GM23338 (cell line): ENCODE data around the gene RAB30. TPM values are rescaled to one million over a fixed set of nuclear protein-coding genes. Genes with fewer than 3 reads are reported as not detected.

Experiments used
- CREB1 ChIP-seq: fragments of 250-450 bp; sonication (Bioruptor Pico); IDR thresholded peaks from 2 replicates; pipeline ENCODE4 v1.5.0; 2020; ENCODE audit warnings: low read depth, mild to moderate bottlenecking, moderate library complexity
- EZH2 ChIP-seq: fragments of 200-600 bp; sonication (generic); IDR thresholded peaks from one replicate; pipeline ENCODE4 v1.8.0; 2017; ENCODE audit warnings: antibody characterized with exemption, mild to moderate bottlenecking, low read depth; ENCODE audit not compliant: unreplicated experiment
- EZH2phosphoT487 ChIP-seq: fragments of 200-600 bp; sonication (generic); IDR thresholded peaks from one replicate; pipeline ENCODE4 v1.8.1; 2018; ENCODE audit warnings: antibody characterized with exemption; ENCODE audit not compliant: unreplicated experiment
- POLR2AphosphoS5 ChIP-seq: IDR thresholded peaks from 2 replicates; pipeline ENCODE4 v1.6.1; 2016; ENCODE audit warnings: antibody characterized with exemption, low read depth
- polyA plus RNA-seq: library from polyadenylated mRNA; unstranded; fragments of >200 nt; fragmentation: Nextera tagmentation; extraction: Ambion mirVana; gene quantifications from 2 replicates; pipeline ENCODE4 v1.2.1, GENCODE V29; 2016
- total RNA-seq: library from RNA; depleted of rRNA; stranded (reverse); fragments of >200 nt; shearing (Covaris generic); gene quantifications from 2 replicates; pipeline ENCODE4 v1.2.3, GENCODE V29; 2014
- TF ChIP-seq, protein P1 (sequence below): fragments of 250-450 bp; sonication (Bioruptor Pico); IDR thresholded peaks from 2 replicates; pipeline ENCODE4 v1.5.0; 2020; ENCODE audit warnings: mild to moderate bottlenecking, moderate library complexity
- TF ChIP-seq, protein P2 (sequence below): IDR thresholded peaks from one replicate; pipeline ENCODE4 v1.6.1; 2018; ENCODE audit warnings: antibody characterized with exemption; ENCODE audit not compliant: unreplicated experiment
- TF ChIP-seq, protein P3 (sequence below): IDR thresholded peaks from 2 replicates; pipeline ENCODE4 v1.6.1; 2016; ENCODE audit warnings: antibody characterized with exemption

The RAB30 gene
- total and polyA plus RNA-seq, 2 experiments from 2014 or later: 3.3 to 6.6 TPM

DNA sequence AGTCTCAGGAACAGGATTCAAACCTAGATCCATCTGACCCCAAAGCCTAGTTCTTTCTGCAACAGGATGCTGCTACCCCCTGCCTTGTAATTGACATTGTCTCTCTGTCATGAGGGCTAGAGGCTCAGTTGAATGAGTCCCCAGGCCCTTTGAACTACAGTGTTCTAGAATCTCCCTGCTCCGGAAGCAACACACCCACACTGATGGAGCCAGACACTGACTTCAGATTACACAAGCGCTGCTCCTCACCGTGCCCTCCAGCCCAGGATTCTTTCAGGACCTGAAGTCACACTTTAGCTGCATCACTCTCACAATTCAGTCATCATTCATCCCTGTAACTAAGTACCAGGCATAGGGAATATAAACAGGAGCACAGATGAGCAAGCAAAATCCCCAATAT, 69.6 kb downstream of the RAB30 start (continued):
- TF ChIP-seq, protein P1, sequence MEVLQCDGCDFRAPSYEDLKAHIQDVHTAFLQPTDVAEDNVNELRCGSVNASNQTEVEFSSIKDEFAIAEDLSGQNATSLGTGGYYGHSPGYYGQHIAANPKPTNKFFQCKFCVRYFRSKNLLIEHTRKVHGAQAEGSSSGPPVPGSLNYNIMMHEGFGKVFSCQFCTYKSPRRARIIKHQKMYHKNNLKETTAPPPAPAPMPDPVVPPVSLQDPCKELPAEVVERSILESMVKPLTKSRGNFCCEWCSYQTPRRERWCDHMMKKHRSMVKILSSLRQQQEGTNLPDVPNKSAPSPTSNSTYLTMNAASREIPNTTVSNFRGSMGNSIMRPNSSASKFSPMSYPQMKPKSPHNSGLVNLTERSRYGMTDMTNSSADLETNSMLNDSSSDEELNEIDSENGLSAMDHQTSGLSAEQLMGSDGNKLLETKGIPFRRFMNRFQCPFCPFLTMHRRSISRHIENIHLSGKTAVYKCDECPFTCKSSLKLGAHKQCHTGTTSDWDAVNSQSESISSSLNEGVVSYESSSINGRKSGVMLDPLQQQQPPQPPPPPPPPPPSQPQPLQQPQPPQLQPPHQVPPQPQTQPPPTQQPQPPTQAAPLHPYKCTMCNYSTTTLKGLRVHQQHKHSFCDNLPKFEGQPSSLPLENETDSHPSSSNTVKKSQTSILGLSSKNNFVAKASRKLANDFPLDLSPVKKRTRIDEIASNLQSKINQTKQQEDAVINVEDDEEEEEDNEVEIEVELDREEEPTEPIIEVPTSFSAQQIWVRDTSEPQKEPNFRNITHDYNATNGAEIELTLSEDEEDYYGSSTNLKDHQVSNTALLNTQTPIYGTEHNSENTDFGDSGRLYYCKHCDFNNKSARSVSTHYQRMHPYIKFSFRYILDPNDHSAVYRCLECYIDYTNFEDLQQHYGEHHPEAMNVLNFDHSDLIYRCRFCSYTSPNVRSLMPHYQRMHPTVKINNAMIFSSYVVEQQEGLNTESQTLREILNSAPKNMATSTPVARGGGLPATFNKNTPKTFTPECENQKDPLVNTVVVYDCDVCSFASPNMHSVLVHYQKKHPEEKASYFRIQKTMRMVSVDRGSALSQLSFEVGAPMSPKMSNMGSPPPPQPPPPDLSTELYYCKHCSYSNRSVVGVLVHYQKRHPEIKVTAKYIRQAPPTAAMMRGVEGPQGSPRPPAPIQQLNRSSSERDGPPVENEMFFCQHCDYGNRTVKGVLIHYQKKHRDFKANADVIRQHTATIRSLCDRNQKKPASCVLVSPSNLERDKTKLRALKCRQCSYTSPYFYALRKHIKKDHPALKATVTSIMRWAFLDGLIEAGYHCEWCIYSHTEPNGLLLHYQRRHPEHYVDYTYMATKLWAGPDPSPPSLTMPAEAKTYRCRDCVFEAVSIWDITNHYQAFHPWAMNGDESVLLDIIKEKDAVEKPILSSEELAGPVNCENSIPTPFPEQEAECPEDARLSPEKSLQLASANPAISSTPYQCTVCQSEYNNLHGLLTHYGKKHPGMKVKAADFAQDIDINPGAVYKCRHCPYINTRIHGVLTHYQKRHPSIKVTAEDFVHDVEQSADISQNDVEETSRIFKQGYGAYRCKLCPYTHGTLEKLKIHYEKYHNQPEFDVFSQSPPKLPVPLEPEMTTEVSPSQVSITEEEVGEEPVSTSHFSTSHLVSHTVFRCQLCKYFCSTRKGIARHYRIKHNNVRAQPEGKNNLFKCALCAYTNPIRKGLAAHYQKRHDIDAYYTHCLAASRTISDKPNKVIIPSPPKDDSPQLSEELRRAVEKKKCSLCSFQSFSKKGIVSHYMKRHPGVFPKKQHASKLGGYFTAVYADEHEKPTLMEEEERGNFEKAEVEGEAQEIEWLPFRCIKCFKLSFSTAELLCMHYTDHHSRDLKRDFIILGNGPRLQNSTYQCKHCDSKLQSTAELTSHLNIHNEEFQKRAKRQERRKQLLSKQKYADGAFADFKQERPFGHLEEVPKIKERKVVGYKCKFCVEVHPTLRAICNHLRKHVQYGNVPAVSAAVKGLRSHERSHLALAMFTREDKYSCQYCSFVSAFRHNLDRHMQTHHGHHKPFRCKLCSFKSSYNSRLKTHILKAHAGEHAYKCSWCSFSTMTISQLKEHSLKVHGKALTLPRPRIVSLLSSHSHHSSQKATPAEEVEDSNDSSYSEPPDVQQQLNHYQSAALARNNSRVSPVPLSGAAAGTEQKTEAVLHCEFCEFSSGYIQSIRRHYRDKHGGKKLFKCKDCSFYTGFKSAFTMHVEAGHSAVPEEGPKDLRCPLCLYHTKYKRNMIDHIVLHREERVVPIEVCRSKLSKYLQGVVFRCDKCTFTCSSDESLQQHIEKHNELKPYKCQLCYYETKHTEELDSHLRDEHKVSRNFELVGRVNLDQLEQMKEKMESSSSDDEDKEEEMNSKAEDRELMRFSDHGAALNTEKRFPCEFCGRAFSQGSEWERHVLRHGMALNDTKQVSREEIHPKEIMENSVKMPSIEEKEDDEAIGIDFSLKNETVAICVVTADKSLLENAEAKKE (CRISPR knock-in tag): no peak
- TF ChIP-seq CREB1 (CRISPR knock-in tag) (no peak), POLR2AphosphoS5 (no peak), EZH2 (no peak), EZH2phosphoT487 (no peak)
- TF ChIP-seq, protein P2, sequence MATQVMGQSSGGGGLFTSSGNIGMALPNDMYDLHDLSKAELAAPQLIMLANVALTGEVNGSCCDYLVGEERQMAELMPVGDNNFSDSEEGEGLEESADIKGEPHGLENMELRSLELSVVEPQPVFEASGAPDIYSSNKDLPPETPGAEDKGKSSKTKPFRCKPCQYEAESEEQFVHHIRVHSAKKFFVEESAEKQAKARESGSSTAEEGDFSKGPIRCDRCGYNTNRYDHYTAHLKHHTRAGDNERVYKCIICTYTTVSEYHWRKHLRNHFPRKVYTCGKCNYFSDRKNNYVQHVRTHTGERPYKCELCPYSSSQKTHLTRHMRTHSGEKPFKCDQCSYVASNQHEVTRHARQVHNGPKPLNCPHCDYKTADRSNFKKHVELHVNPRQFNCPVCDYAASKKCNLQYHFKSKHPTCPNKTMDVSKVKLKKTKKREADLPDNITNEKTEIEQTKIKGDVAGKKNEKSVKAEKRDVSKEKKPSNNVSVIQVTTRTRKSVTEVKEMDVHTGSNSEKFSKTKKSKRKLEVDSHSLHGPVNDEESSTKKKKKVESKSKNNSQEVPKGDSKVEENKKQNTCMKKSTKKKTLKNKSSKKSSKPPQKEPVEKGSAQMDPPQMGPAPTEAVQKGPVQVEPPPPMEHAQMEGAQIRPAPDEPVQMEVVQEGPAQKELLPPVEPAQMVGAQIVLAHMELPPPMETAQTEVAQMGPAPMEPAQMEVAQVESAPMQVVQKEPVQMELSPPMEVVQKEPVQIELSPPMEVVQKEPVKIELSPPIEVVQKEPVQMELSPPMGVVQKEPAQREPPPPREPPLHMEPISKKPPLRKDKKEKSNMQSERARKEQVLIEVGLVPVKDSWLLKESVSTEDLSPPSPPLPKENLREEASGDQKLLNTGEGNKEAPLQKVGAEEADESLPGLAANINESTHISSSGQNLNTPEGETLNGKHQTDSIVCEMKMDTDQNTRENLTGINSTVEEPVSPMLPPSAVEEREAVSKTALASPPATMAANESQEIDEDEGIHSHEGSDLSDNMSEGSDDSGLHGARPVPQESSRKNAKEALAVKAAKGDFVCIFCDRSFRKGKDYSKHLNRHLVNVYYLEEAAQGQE: no peak
- TF ChIP-seq, protein P3, sequence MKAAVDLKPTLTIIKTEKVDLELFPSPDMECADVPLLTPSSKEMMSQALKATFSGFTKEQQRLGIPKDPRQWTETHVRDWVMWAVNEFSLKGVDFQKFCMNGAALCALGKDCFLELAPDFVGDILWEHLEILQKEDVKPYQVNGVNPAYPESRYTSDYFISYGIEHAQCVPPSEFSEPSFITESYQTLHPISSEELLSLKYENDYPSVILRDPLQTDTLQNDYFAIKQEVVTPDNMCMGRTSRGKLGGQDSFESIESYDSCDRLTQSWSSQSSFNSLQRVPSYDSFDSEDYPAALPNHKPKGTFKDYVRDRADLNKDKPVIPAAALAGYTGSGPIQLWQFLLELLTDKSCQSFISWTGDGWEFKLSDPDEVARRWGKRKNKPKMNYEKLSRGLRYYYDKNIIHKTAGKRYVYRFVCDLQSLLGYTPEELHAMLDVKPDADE: no peak
